Stimulated activated CD8-positive, alpha-beta memory T cell treated with anti-CD3 and anti-CD28 coated beads, Interleukin-2, amount 100 ng/mL, for 1 hour (primary cell): ENCODE data around the gene GRPEL2.

ENCODE experiments used
- DNase-seq, 2 donors: peaks; one replicate each; pipeline ENCODE4 v3.0.0-alpha.2; 2020; ENCODE audit warnings: low read depth in 2 of 2

Gene GRPEL2

GRCh38 chr5:149357370-149358293 is 12.3 kb downstream of the GRPEL2 start, which contains the start of gene PCYOX1L:
Gene PCYOX1L, plus strand, starts transcription at chr5:149358046. Its CDS starts 23 bp downstream, at chr5:149358069.
- peak; percentile 77 to 94 for DNase-seq

- no peak for DNase-seq
Observed at GRCh38 chr5:149358294-149358651, 13.0 kb downstream of the GRPEL2 start.

- DNase-seq, result no peak
Observed at GRCh38 chr5:149358868-149359495, 13.7 kb downstream of the GRPEL2 start.

GRCh38 chr5:149360272-149360671 is 15.0 kb downstream of the GRPEL2 start:
- DNase-seq, result no peak

- DNase-seq, result no peak
Observed at GRCh38 chr5:149362541-149362940, 17.2 kb downstream of the GRPEL2 start.

GRCh38 chr5:149363358-149363757 is 18.1 kb downstream of the GRPEL2 start:
- DNase-seq, result no peak

GRCh38 chr5:149363936-149364335 is 18.6 kb downstream of the GRPEL2 start:
- DNase-seq, result no peak

GRCh38 chr5:149364719-149365118 is 19.4 kb downstream of the GRPEL2 start:
- no peak for DNase-seq

- DNase-seq, result no peak
Observed at GRCh38 chr5:149365418-149365817, 20.1 kb downstream of the GRPEL2 start.

- DNase-seq, result no peak
Observed at GRCh38 chr5:149366169-149366729, 20.9 kb downstream of the GRPEL2 start.

- DNase-seq, result no peak
Observed at GRCh38 chr5:149367249-149367971, 22.1 kb downstream of the GRPEL2 start.

- no peak for DNase-seq
Observed at GRCh38 chr5:149367972-149368645, 22.8 kb downstream of the GRPEL2 start.

- DNase-seq, result no peak
Observed at GRCh38 chr5:149370878-149371277, 25.6 kb downstream of the GRPEL2 start.

GRCh38 chr5:149371296-149371962 is 26.1 kb downstream of the GRPEL2 start:
- DNase-seq, result peak; percentile 24 to 47

GRCh38 chr5:149372076-149372795 is 26.9 kb downstream of the GRPEL2 start:
- no peak for DNase-seq

- no peak for DNase-seq
Observed at GRCh38 chr5:149372932-149373331, 27.6 kb downstream of the GRPEL2 start.

GRCh38 chr5:149374303-149374702 is 29.0 kb downstream of the GRPEL2 start:
- no peak for DNase-seq

- no peak for DNase-seq
Observed at GRCh38 chr5:149374801-149375200, 29.5 kb downstream of the GRPEL2 start.

- no peak for DNase-seq
Observed at GRCh38 chr5:149375434-149375833, 30.1 kb downstream of the GRPEL2 start.

- no peak for DNase-seq
Observed at GRCh38 chr5:149376104-149376503, 30.8 kb downstream of the GRPEL2 start.
